Keratinocyte (primary cell): ENCODE measurements around the gene AP5Z1. TPM values are rescaled to one million over a fixed set of nuclear protein-coding genes. Genes with fewer than 3 reads are reported as not detected.

Source experiments
- DNase-seq: peaks from one replicate; pipeline ENCODE4 v3.0.0-alpha.2; 2011; ENCODE audit warnings: low read depth, missing footprints, low spot score
- FAIRE-seq: peaks from 2 replicates; lab custom pipeline; 2011; peaks lifted over from hg19 to GRCh38; lab: Jason Lieb, UNC
- H2AFZ ChIP-seq: 2 replicates; pipeline ENCODE4 v1.6.0; 2012; ENCODE audit warnings: low read length, control low read depth, inconsistent platforms; ENCODE audit not compliant: control insufficient read depth
- H3K27ac ChIP-seq: 2 replicates; pipeline ENCODE4 v1.5.1; 2011; ENCODE audit warnings: low read length; ENCODE audit not compliant: control insufficient read depth, insufficient read depth
- H3K27me3 ChIP-seq: 3 replicates; pipeline ENCODE4 v1.6.0; 2011; ENCODE audit warnings: low read length; ENCODE audit not compliant: control insufficient read depth, insufficient read depth; ENCODE audit errors: extremely low read depth
- H3K36me3 ChIP-seq, 2 experiments: 2 replicates in 1 of 2; 3 replicates in 1 of 2; pipeline ENCODE4 v1.5.1; 2011; ENCODE audit warnings: low read length in 2 of 2, mild to moderate bottlenecking in 1 of 2; ENCODE audit not compliant: control insufficient read depth in 2 of 2, insufficient read depth in 2 of 2; ENCODE audit errors: extremely low read depth in 1 of 2
- H3K4me1 ChIP-seq: 3 replicates; pipeline ENCODE4 v1.5.1; 2011; ENCODE audit warnings: low read length; ENCODE audit not compliant: control insufficient read depth, insufficient read depth; ENCODE audit errors: extremely low read depth
- H3K4me2 ChIP-seq: 3 replicates; pipeline ENCODE4 v1.6.0; 2011; ENCODE audit warnings: low read depth, low read length; ENCODE audit not compliant: control insufficient read depth, insufficient read depth; ENCODE audit errors: extremely low read depth
- H3K4me3 ChIP-seq, 3 experiments: fragments of 200-600 bp in 1 of 3; sonication (generic) in 1 of 3; 2 replicates in 2 of 3; 3 replicates in 1 of 3; pipeline ENCODE4 v1.5.1; 2011 to 2016; ENCODE audit warnings: low read length in 3 of 3, mild to moderate bottlenecking in 3 of 3, control low read depth in 2 of 3, inconsistent platforms in 1 of 3, low read depth in 1 of 3, mixed read lengths in 1 of 3, mixed run types in 1 of 3, moderate library complexity in 1 of 3; ENCODE audit not compliant: control insufficient read depth in 2 of 3, insufficient read depth in 2 of 3; ENCODE audit errors: extremely low read depth in 1 of 3
- H3K79me2 ChIP-seq: 2 replicates; pipeline ENCODE4 v1.6.0; 2012; ENCODE audit warnings: low read length; ENCODE audit not compliant: control insufficient read depth, insufficient read depth
- H3K9ac ChIP-seq: 3 replicates; pipeline ENCODE4 v1.6.0; 2011; ENCODE audit warnings: low read length; ENCODE audit not compliant: control insufficient read depth, insufficient read depth; ENCODE audit errors: extremely low read depth
- H3K9me1 ChIP-seq: 3 replicates; pipeline ENCODE4 v1.6.0; 2011; ENCODE audit warnings: low read length; ENCODE audit not compliant: control insufficient read depth, insufficient read depth; ENCODE audit errors: extremely low read depth
- H3K9me3 ChIP-seq: 2 replicates; pipeline ENCODE4 v1.5.1; 2012; ENCODE audit warnings: low read depth, low read length; ENCODE audit not compliant: control insufficient read depth
- H4K20me1 ChIP-seq: 3 replicates; pipeline ENCODE4 v1.6.0; 2011; ENCODE audit warnings: low read length; ENCODE audit not compliant: control insufficient read depth, insufficient read depth; ENCODE audit errors: extremely low read depth
- CTCF ChIP-seq, 3 experiments: IDR thresholded peaks in 1 of 3; conservative IDR thresholded peaks in 1 of 3; optimal IDR thresholded peaks in 1 of 3; 2 replicates in 2 of 3; 3 replicates in 1 of 3; pipeline versions ENCODE3 to v1.5.1; 2011; ENCODE audit warnings: low read length in 3 of 3, mild to moderate bottlenecking in 3 of 3, moderate library complexity in 2 of 3, control low read depth in 1 of 3, inconsistent platforms in 1 of 3; ENCODE audit not compliant: insufficient read depth in 2 of 3; ENCODE audit errors: extremely low read depth in 1 of 3
- EZH2 ChIP-seq: IDR thresholded peaks from one replicate; pipeline ENCODE4 v1.6.1; 2012; ENCODE audit warnings: inconsistent platforms, mild to moderate bottlenecking, low read length, moderate library complexity
- dilution Hi-C: fragments of 300-500 bp; cut with MboI; formaldehyde crosslinking; loops from one replicate; pipeline ENCODE4 v1.7.0; 2020; ENCODE audit warnings: low sequenced_read_pairs; ENCODE audit not compliant: extremely low pct_ligation_motif_present
- polyA plus RNA-seq, 5 experiments: library from polyadenylated mRNA; depleted of rRNA in 3 of 5; stranded (reverse) in 3 of 5; stranded (forward) in 1 of 5; unstranded in 1 of 5; fragments of >200 nt; gene quantifications; 1 replicate in 1 of 5; 2 replicates in 3 of 5; 3 replicates in 1 of 5; pipeline versions ENCODE4 v1.2.1 to v1.2.3, GENCODE V29; 2011 to 2012; ENCODE audit warnings: missing spikeins in 2 of 5, low read depth in 1 of 5, low replicate concordance in 1 of 5

AP5Z1 gene
- polyA plus RNA-seq, 1 donor (not counting 4 experiments of a cell fraction or from before 2014, with no cell fraction given), result 12.6 TPM

GRCh38 chr7:4818000-4818794, 42.8 kb downstream of the AP5Z1 start:
- H3K79me2 ChIP-seq, result no peaks in the 10 kb centered on the region
- H4K20me1 ChIP-seq, result no peaks in the 10 kb centered on the region
- no peak for TF ChIP-seq CTCF (optimal IDR thresholded peaks at IDR 0.05 in 1 of 3, IDR thresholded peaks at IDR 0.05 in 1 of 3, conservative IDR thresholded peaks at IDR 0.05 in 1 of 3; ENCODE audit: extremely low read depth in 1 of 3, insufficient read depth in 2 of 3, low read length in 3 of 3)
- TF ChIP-seq EZH2, result no peak
- H2AFZ ChIP-seq, result no peak overlapping the region
- no peaks in the 10 kb centered on the region for H3K36me3 ChIP-seq
- dilution Hi-C loops, result no loop called here
- no peak overlapping the region for H3K4me3 ChIP-seq
- H3K9me1 ChIP-seq, result no peaks in the 10 kb centered on the region
- H3K4me2 ChIP-seq, result no peak overlapping the region
- no peaks in the 10 kb centered on the region for H3K4me1 ChIP-seq
- no peaks in the 10 kb centered on the region for H3K9me3 ChIP-seq
- peaks cover 11% of the 10 kb centered on the region for H3K27me3 ChIP-seq
- DNase-seq (no peak), FAIRE-seq (no peak)
- no peak overlapping the region for H3K27ac ChIP-seq
- H3K9ac ChIP-seq, result no peak overlapping the region

DNA sequence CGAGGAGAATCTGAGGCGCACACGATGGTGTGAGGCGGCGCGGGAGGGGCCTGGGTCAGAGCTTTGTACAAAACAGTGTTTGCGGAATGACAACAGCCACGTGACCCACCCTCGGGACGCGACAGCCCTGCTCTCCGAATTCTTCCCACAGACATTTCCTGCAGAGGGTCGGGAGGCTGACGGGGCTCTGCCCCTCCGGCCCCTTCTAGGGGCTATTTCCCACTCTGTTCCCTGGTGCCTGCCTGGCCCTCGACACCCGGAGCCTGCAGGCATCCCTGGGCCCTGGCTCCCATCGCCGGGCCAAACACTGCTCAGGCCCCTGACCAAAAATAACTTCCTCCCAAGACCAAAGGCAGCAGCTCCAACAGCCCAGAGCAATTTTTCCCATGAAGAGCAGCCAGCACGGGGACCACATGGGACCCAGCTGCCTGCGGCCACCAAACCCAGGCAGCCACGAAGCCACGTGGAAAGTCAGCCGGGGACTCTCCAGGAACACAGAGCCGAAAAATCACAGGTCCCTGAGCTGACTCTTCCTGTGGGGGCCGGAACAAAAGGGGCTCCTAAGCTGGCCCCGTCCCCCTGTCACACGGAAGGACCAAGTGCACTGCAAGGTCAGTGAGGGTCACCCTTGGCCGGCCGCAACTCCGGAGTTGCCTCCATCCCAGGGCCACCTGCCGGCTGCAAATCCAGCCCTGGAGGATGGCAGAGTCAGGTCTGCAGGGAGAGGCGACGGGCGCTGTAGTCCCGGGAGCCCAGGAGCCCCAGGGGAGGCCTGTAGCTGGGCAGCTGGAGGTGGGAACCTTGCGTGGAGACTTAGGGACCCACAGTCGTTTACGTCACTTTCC, 44.4 kb downstream of the AP5Z1 start:
- dilution Hi-C loops, result no loop called here
- Histone ChIP-seq H3K4me3 (no peak overlapping the region), H3K4me2 (no peak overlapping the region), H3K27ac (no peak overlapping the region), H3K4me1 (no peaks in the 10 kb centered on the region), H4K20me1 (no peaks in the 10 kb centered on the region), H3K9ac (no peak overlapping the region), H2AFZ (no peak overlapping the region), H3K27me3 (peaks cover 7% of the 10 kb centered on the region), H3K36me3 (no peaks in the 10 kb centered on the region), H3K9me1 (no peaks in the 10 kb centered on the region), H3K9me3 (no peaks in the 10 kb centered on the region), H3K79me2 (no peaks in the 10 kb centered on the region)
- TF ChIP-seq EZH2 (no peak), CTCF (optimal IDR thresholded peaks at IDR 0.05 in 1 of 3, IDR thresholded peaks at IDR 0.05 in 1 of 3, conservative IDR thresholded peaks at IDR 0.05 in 1 of 3; ENCODE audit: extremely low read depth in 1 of 3, insufficient read depth in 2 of 3, low read length in 3 of 3) (no peak)
- FAIRE-seq (no peak), DNase-seq (no peak)
